ENCODE measurements around the gene ZNF431.

- TF ChIP-seq CTCF (IDR thresholded peaks at IDR 0.05) = no peak
- no peak for TF ChIP-seq EP300 (IDR thresholded peaks at IDR 0.05)
- TF ChIP-seq POLR2A (IDR thresholded peaks at IDR 0.05) = no peak
These were observed 79.9 kb downstream of the ZNF431 start for GRCh38 chr19:21221693-21222092.
